Suprapubic skin (tissue), 4 donors: ENCODE measurements around the gene KRT34.
A peak's percentile ranks its signal among the peaks of the same experiment; 100 is the strongest.

Experiments used
- POLR2A ChIP-seq, 2 donors: fragments of 450-650 bp; IDR thresholded peaks; one replicate each; pipeline ENCODE4 v1.6.1; 2017; ENCODE audit warnings: antibody characterized with exemption in 2 of 2, mild to moderate bottlenecking in 2 of 2, moderate library complexity in 2 of 2
- POLR2AphosphoS5 ChIP-seq, 3 donors: sonication (generic); formaldehyde crosslinking; IDR thresholded peaks; one replicate each; pipeline ENCODE4 v1.6.1; 2017; ENCODE audit warnings: antibody characterized with exemption in 3 of 3
- TF ChIP-seq, protein P1 (sequence below), 2 donors: fragments of 200-600 bp in 1 of 2; fragments of 450-650 bp in 1 of 2; sonication (generic) in 1 of 2; IDR thresholded peaks; one replicate each; pipeline ENCODE4 v1.5.1; 2016 to 2019; ENCODE audit warnings: antibody characterized with exemption in 2 of 2, mild to moderate bottlenecking in 1 of 2, moderate library complexity in 1 of 2

DNA sequence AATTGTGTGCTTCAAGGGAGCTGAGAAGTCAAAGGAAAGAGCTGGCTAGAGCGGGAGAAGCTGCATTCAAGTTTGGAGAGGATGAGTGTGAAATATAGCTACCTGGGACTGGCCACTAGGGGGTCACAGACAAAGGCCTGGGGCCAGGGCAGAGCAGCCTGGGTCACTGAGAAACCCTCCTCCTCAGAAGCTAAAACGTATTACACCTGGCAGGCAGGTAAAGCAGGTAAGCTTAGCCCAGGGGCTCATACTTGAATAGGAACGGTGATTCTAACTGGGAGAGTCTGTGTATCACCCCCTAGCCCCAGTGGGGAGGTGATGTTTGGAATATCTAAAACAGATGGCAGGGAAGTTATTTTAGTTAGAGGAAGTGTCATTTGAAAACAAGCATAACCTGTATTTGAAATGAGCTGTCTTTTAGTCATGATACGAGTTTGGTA, 35.5 kb upstream of the KRT34 start:
- TF ChIP-seq, protein P1, sequence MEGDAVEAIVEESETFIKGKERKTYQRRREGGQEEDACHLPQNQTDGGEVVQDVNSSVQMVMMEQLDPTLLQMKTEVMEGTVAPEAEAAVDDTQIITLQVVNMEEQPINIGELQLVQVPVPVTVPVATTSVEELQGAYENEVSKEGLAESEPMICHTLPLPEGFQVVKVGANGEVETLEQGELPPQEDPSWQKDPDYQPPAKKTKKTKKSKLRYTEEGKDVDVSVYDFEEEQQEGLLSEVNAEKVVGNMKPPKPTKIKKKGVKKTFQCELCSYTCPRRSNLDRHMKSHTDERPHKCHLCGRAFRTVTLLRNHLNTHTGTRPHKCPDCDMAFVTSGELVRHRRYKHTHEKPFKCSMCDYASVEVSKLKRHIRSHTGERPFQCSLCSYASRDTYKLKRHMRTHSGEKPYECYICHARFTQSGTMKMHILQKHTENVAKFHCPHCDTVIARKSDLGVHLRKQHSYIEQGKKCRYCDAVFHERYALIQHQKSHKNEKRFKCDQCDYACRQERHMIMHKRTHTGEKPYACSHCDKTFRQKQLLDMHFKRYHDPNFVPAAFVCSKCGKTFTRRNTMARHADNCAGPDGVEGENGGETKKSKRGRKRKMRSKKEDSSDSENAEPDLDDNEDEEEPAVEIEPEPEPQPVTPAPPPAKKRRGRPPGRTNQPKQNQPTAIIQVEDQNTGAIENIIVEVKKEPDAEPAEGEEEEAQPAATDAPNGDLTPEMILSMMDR (IDR thresholded peaks at IDR 0.05), result peak in 1 of 2 donors; percentile 22
- TF ChIP-seq POLR2AphosphoS5 (IDR thresholded peaks at IDR 0.05) (no peak), POLR2A (IDR thresholded peaks at IDR 0.05) (no peak)
